Smooth muscle cell (in vitro differentiated cells): Measurements from ENCODE around the gene PECR. TPM values are rescaled to one million over a fixed set of nuclear protein-coding genes. Genes with fewer than 3 reads are reported as not detected.

Experiments
- DNase-seq: peaks from one replicate; lab custom pipeline; 2025; ENCODE audit not compliant: unreplicated experiment; lab: John Stamatoyannopoulos, UW
- H2AFZ ChIP-seq: fragments of 200-600 bp; sonication (generic); 2 replicates; pipeline ENCODE4 v1.6.0; 2016; ENCODE audit warnings: antibody characterized with exemption, low read depth, mild to moderate bottlenecking
- H3F3A ChIP-seq: fragments of 200-600 bp; sonication (generic); 2 replicates; pipeline ENCODE4 v1.6.0; 2017; ENCODE audit warnings: antibody characterized with exemption, low read depth
- H3K27ac ChIP-seq: fragments of 200-600 bp; sonication (generic); 2 replicates; pipeline ENCODE4 v1.5.1; 2016; ENCODE audit warnings: low read depth, mild to moderate bottlenecking
- H3K27me3 ChIP-seq: fragments of 200-600 bp; sonication (generic); 2 replicates; pipeline ENCODE4 v1.6.1; 2016; ENCODE audit warnings: low read depth, mild to moderate bottlenecking
- H3K36me3 ChIP-seq: fragments of 200-600 bp; sonication (generic); 2 replicates; pipeline ENCODE4 v1.5.1; 2016; ENCODE audit warnings: low read depth
- H3K4me1 ChIP-seq: fragments of 200-600 bp; sonication (generic); 2 replicates; pipeline ENCODE4 v1.5.1; 2016; ENCODE audit warnings: low read depth
- H3K4me2 ChIP-seq: fragments of 200-600 bp; sonication (generic); 2 replicates; pipeline ENCODE4 v1.6.0; 2016; ENCODE audit warnings: mild to moderate bottlenecking
- H3K4me3 ChIP-seq: fragments of 200-600 bp; sonication (generic); 2 replicates; pipeline ENCODE4 v1.5.1; 2016; ENCODE audit warnings: mild to moderate bottlenecking
- H3K79me2 ChIP-seq: fragments of 200-600 bp; sonication (generic); 2 replicates; pipeline ENCODE4 v1.6.0; 2016; ENCODE audit warnings: low read depth, mild to moderate bottlenecking
- H3K9ac ChIP-seq: fragments of 200-600 bp; sonication (generic); 2 replicates; pipeline ENCODE4 v1.6.0; 2016; ENCODE audit warnings: low read depth
- H3K9me3 ChIP-seq: fragments of 200-600 bp; sonication (generic); replicated peaks from 2 replicates; pipeline ENCODE4 v1.5.1; 2016; ENCODE audit warnings: low read depth
- H4K20me1 ChIP-seq: fragments of 200-600 bp; sonication (generic); 2 replicates; pipeline ENCODE4 v1.6.0; 2016; ENCODE audit warnings: low read depth
- CTCF ChIP-seq: fragments of 200-600 bp; sonication (generic); IDR thresholded peaks from 2 replicates; pipeline ENCODE4 v1.5.1; 2017; ENCODE audit warnings: borderline replicate concordance, mild to moderate bottlenecking, antibody characterized with exemption; ENCODE audit not compliant: insufficient read depth, poor library complexity, severe bottlenecking
- WGBS: methylation state at CpG from one replicate; pipeline ENCODE4 v1.1.7; 2016; ENCODE audit warnings: low lambda C conversion rate; 5-methylcytosine and 5-hydroxymethylcytosine counted together
- polyA plus RNA-seq: library from polyadenylated mRNA; unstranded; fragments of >200 nt; fragmentation: Nextera tagmentation; extraction: Ambion mirVana; gene quantifications from 2 replicates; pipeline ENCODE4 v1.2.1, GENCODE V29; 2016
- total RNA-seq: library from RNA; depleted of rRNA; stranded (reverse); fragments of >200 nt; gene quantifications from 2 replicates; pipeline ENCODE4 v1.2.3, GENCODE V29; 2014

PECR gene
- total and polyA plus RNA-seq, 2 experiments from 2014 or later: 4.8 to 10.0 TPM

GRCh38 chr2:216071111-216071851, 10.3 kb downstream of the PECR start:
- H3F3A ChIP-seq: no peaks in the 10 kb centered on the region
- no peak overlapping the region for H3K4me3 ChIP-seq
- no peak for DNase-seq
- no peaks in the 10 kb centered on the region for H3K27me3 ChIP-seq
- H3K79me2 ChIP-seq: no peaks in the 10 kb centered on the region
- H3K36me3 ChIP-seq: no peaks in the 10 kb centered on the region
- H3K4me1 ChIP-seq: no peaks in the 10 kb centered on the region
- H3K4me2 ChIP-seq: no peak overlapping the region
- 86% methylated on average over 12 of the region's 12 CpGs for WGBS
- H3K27ac ChIP-seq: no peak overlapping the region
- no peak overlapping the region for H2AFZ ChIP-seq
- no peaks in the 10 kb centered on the region for H4K20me1 ChIP-seq
- H3K9me3 ChIP-seq: no peaks in the 10 kb centered on the region
- no peak overlapping the region for H3K9ac ChIP-seq
- no peak for TF ChIP-seq CTCF

GRCh38 chr2:216070195-216070594, 11.4 kb downstream of the PECR start:
- Histone ChIP-seq H3F3A (no peaks in the 10 kb centered on the region), H3K9me3 (no peaks in the 10 kb centered on the region), H3K79me2 (no peaks in the 10 kb centered on the region), H2AFZ (no peak overlapping the region), H3K36me3 (no peaks in the 10 kb centered on the region), H3K27me3 (no peaks in the 10 kb centered on the region), H4K20me1 (no peaks in the 10 kb centered on the region), H3K27ac (no peak overlapping the region), H3K4me3 (no peak overlapping the region), H3K4me2 (no peak overlapping the region), H3K4me1 (no peaks in the 10 kb centered on the region), H3K9ac (no peak overlapping the region)
- 94% methylated on average over 6 of the region's 6 CpGs for WGBS
- DNase-seq: no peak
- no peak for TF ChIP-seq CTCF

- no peak overlapping the region for H3K9ac ChIP-seq
- H3K4me1 ChIP-seq: no peaks in the 10 kb centered on the region
- no peak for TF ChIP-seq CTCF
- no peaks in the 10 kb centered on the region for H4K20me1 ChIP-seq
- no peak overlapping the region for H2AFZ ChIP-seq
- H3K27ac ChIP-seq: no peak overlapping the region
- no peaks in the 10 kb centered on the region for H3K9me3 ChIP-seq
- H3K27me3 ChIP-seq: no peaks in the 10 kb centered on the region
- DNase-seq: no peak
- no peaks in the 10 kb centered on the region for H3K36me3 ChIP-seq
- no peaks in the 10 kb centered on the region for H3F3A ChIP-seq
- H3K4me3 ChIP-seq: no peak overlapping the region
- no peak overlapping the region for H3K4me2 ChIP-seq
- WGBS: 91% methylated on average over 2 of the region's 2 CpGs
- H3K79me2 ChIP-seq: no peaks in the 10 kb centered on the region
Observed at GRCh38 chr2:216069028-216069427, 12.6 kb downstream of the PECR start.

- no peaks in the 10 kb centered on the region for H3K9me3 ChIP-seq
- no peak overlapping the region for H3K27ac ChIP-seq
- DNase-seq: no peak
- H3K9ac ChIP-seq: no peak overlapping the region
- no peak overlapping the region for H3K4me3 ChIP-seq
- no peak overlapping the region for H3K4me2 ChIP-seq
- no peaks in the 10 kb centered on the region for H3K27me3 ChIP-seq
- H4K20me1 ChIP-seq: no peaks in the 10 kb centered on the region
- no peak overlapping the region for H2AFZ ChIP-seq
- H3K79me2 ChIP-seq: no peaks in the 10 kb centered on the region
- H3K4me1 ChIP-seq: no peaks in the 10 kb centered on the region
- no peaks in the 10 kb centered on the region for H3F3A ChIP-seq
- TF ChIP-seq CTCF: no peak
- 64% methylated on average over 5 of the region's 5 CpGs for WGBS
- no peaks in the 10 kb centered on the region for H3K36me3 ChIP-seq
Observed at GRCh38 chr2:216066230-216066629, 15.4 kb downstream of the PECR start.
